HUES64 (cell line): Measurements from ENCODE around the gene MACROH2A1.

Experiments used
- H3K27ac ChIP-seq: 2 replicates; pipeline ENCODE4 v1.7.0; 2013; ENCODE audit warnings: low read depth, low read length, inconsistent platforms
- H3K27me3 ChIP-seq: 2 replicates; pipeline ENCODE4 v1.6.1; 2013; ENCODE audit warnings: mild to moderate bottlenecking, low read length; ENCODE audit not compliant: insufficient read depth
- H3K36me3 ChIP-seq: 2 replicates; pipeline ENCODE4 v1.6.1; 2013; ENCODE audit warnings: mild to moderate bottlenecking, low read length; ENCODE audit not compliant: insufficient read depth
- H3K4me1 ChIP-seq: 2 replicates; pipeline ENCODE4 v1.6.1; 2013; ENCODE audit warnings: mild to moderate bottlenecking, low read length, moderate library complexity; ENCODE audit not compliant: insufficient read depth
- H3K4me3 ChIP-seq: 2 replicates; pipeline ENCODE4 v1.5.1; 2013; ENCODE audit warnings: mild to moderate bottlenecking, low read length, moderate library complexity
- H3K9ac ChIP-seq: 2 replicates; pipeline ENCODE4 v1.6.1; 2013; ENCODE audit warnings: mild to moderate bottlenecking, low read depth, low read length
- H3K9me3 ChIP-seq: 2 replicates; pipeline ENCODE4 v1.6.1; 2013; ENCODE audit warnings: low read depth, low read length; ENCODE audit not compliant: insufficient read depth
- WGBS: fragments of 150-250, 120-280 bp; methylation state at CpG from one replicate; pipeline ENCODE4 v1.1.7; 2013; ENCODE audit warnings: missing lambda C conversion rate; 5-methylcytosine and 5-hydroxymethylcytosine counted together

MACROH2A1 gene

DNA sequence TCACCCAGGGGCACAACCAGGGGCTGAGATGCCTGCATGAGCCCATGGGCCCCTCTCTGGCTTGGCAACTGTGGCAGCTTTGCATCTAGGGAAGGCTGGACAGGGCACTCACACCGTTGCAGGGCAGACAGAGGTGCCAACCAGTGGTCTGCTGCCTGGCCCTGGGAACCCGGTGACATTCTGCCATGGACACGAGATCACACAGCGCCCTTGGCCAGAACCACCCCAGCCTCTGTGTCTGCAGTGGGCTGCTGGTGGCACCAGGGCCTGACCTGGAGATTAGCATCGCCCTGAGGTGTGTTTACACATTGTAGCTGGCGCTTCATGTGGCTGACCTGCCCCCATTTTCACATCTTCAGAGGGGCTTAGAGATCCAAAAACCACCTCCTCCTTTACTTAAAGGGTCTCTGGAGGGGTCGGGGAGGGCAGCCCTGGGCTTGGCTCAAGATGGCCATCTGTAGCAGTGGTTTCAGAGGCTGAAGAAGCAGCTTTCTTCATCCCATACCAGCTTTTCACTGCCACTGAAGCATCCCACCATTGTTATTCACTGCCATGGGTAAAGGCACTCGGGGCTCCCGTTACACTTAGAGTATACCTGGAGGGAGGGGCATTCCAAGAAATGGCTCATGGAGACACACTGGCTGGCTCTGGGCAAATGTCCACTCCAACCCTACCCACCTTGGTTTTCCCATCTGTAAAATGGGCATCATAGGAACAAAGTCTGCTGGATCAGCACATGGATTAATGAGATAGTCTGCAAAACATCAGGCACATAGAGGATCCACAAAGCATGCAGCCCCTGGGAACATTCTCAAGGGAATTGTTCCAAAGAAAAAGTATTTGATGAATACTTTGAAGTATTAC is 36.7 kb upstream of the MACROH2A1 start:
- Histone ChIP-seq H3K27me3 (no peaks in the 10 kb centered on the region; the same call in 1 of the 2 replicates), H3K9ac (no peak overlapping the region), H3K27ac (no peak overlapping the region), H3K36me3 (no peaks in the 10 kb centered on the region), H3K4me1 (no peaks in the 10 kb centered on the region), H3K9me3 (no peaks in the 10 kb centered on the region), H3K4me3 (no peak overlapping the region)
- WGBS: 90% methylated on average over 9 of the region's 9 CpGs

- Histone ChIP-seq H3K9ac (no peak overlapping the region), H3K4me3 (no peak overlapping the region)
- 90% methylated on average over 24 of the region's 24 CpGs for WGBS
Measured at GRCh38 chr5:135434591-135435466, 35.8 kb upstream of the MACROH2A1 start.

DNA sequence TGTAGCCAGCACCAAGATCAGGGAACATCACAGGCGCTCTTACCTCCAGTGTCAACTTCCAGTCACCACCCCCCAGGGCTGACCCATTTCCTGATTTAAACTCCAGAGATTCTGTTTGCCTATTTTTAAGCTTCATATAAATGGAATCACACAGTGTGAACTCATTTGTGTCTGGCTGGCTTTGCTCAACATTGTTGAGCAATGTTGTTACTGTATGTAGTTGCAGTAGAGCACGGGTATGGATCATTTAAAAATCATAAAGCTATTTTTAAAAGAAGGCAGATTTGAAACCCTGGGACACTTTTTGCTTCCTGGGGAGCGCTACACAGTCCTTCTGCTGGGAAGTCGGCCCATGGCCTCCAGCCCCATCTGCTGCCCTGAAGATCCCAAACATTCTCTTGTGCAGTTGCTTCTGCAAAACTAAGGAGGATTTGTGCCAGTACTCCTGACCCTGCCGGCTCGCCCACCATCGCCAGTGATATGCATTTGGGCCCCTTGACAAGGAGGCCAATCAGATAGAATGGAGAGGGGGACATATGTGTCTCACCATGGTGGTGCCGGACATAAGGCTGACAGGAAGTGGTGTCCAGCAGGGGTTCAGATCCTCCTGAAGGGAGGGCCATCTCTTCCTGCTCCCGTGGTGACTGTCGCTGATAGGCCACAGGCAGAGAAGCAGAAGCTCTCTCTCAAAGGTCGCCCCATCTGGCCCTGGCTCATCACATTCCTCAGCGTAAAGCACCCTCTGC is 34.8 kb upstream of the MACROH2A1 start:
- Histone ChIP-seq H3K9ac (no peak overlapping the region), H3K27me3 (no peaks in the 10 kb centered on the region; the same call in 1 of the 2 replicates), H3K4me1 (no peaks in the 10 kb centered on the region), H3K4me3 (no peak overlapping the region), H3K27ac (no peak overlapping the region), H3K36me3 (no peaks in the 10 kb centered on the region), H3K9me3 (peaks cover 4% of the 10 kb centered on the region; the same call in 1 of the 2 replicates)
- 79% methylated on average over 12 of the region's 12 CpGs for WGBS

More at GRCh38 chr5:135434591-135435466, 35.8 kb upstream of the MACROH2A1 start:
- H3K36me3 ChIP-seq: no peaks in the 10 kb centered on the region
- no peaks in the 10 kb centered on the region; the same call in 1 of the 2 replicates for H3K27me3 ChIP-seq
- H3K27ac ChIP-seq: no peak overlapping the region
- no peaks in the 10 kb centered on the region for H3K4me1 ChIP-seq
- H3K9me3 ChIP-seq: no peaks in the 10 kb centered on the region

DNA sequence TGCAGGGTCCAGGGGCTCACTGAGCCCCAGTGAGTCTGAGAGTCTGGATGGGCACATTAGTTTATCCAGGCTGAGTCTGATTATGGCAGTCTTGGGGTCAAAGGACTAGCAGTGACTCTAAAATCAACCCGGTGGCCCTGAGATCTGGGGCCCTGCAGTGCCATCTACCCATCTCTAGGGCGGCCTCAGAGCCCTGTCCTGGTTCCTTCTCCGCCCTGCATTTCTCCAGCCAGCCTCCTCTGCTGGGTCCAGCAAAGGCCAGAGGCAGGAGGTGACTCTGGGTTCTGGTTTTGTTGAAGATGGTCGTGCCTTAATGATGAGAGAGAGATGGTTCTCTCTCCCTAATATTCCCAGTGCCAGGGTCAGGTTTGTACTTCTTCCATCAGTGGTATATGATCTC is 33.1 kb upstream of the MACROH2A1 start:
- Histone ChIP-seq H3K4me1 (no peaks in the 10 kb centered on the region), H3K27ac (no peak overlapping the region), H3K27me3 (no peaks in the 10 kb centered on the region; the same call in 1 of the 2 replicates), H3K9me3 (peaks cover 9% of the 10 kb centered on the region; the same call in 1 of the 2 replicates), H3K4me3 (no peak overlapping the region), H3K36me3 (no peaks in the 10 kb centered on the region), H3K9ac (no peak overlapping the region)
- 86% methylated on average over 4 of the region's 4 CpGs for WGBS

DNA sequence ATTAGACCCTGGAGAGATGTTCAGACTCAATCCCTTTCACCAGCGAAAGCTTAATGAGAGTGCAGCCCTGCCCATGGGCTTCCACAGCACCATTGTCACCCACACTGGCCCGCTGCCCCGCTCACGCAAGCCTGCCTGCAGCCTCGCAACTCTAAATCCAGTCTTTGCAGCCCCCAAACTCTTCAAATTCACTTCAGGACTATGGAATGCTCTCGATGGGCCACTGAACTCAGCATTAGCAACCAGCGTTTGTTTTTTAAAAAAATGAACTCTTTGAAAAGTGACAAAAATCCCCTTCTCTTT is 31.1 kb upstream of the MACROH2A1 start:
- H3K27ac ChIP-seq: no peak overlapping the region
- no peaks in the 10 kb centered on the region for H3K4me1 ChIP-seq
- no peak overlapping the region for H3K9ac ChIP-seq
- 93% methylated on average over 7 of the region's 7 CpGs for WGBS
- H3K4me3 ChIP-seq: no peak overlapping the region
- H3K36me3 ChIP-seq: no peaks in the 10 kb centered on the region
- H3K27me3 ChIP-seq: no peaks in the 10 kb centered on the region; the same call in 1 of the 2 replicates
- peaks cover 9% of the 10 kb centered on the region; the same call in 1 of the 2 replicates for H3K9me3 ChIP-seq

GRCh38 chr5:135429301-135430134 is 30.5 kb upstream of the MACROH2A1 start:
- 86% methylated on average over 12 of the region's 12 CpGs for WGBS
- no peak overlapping the region for H3K4me3 ChIP-seq
- H3K9me3 ChIP-seq: peaks cover 9% of the 10 kb centered on the region; the same call in 1 of the 2 replicates
- H3K9ac ChIP-seq: no peak overlapping the region
- no peaks in the 10 kb centered on the region for H3K36me3 ChIP-seq
- H3K4me1 ChIP-seq: no peaks in the 10 kb centered on the region
- no peak overlapping the region for H3K27ac ChIP-seq
- H3K27me3 ChIP-seq: no peaks in the 10 kb centered on the region

- Histone ChIP-seq H3K9me3 (peaks cover 9% of the 10 kb centered on the region; the same call in 1 of the 2 replicates), H3K36me3 (no peaks in the 10 kb centered on the region), H3K27ac (no peak overlapping the region), H3K4me3 (no peak overlapping the region), H3K27me3 (no peaks in the 10 kb centered on the region), H3K9ac (no peak overlapping the region), H3K4me1 (no peaks in the 10 kb centered on the region)
- WGBS: 96% methylated on average over 1 of the region's 1 CpG
Measured at GRCh38 chr5:135428586-135428985, 29.6 kb upstream of the MACROH2A1 start.

DNA sequence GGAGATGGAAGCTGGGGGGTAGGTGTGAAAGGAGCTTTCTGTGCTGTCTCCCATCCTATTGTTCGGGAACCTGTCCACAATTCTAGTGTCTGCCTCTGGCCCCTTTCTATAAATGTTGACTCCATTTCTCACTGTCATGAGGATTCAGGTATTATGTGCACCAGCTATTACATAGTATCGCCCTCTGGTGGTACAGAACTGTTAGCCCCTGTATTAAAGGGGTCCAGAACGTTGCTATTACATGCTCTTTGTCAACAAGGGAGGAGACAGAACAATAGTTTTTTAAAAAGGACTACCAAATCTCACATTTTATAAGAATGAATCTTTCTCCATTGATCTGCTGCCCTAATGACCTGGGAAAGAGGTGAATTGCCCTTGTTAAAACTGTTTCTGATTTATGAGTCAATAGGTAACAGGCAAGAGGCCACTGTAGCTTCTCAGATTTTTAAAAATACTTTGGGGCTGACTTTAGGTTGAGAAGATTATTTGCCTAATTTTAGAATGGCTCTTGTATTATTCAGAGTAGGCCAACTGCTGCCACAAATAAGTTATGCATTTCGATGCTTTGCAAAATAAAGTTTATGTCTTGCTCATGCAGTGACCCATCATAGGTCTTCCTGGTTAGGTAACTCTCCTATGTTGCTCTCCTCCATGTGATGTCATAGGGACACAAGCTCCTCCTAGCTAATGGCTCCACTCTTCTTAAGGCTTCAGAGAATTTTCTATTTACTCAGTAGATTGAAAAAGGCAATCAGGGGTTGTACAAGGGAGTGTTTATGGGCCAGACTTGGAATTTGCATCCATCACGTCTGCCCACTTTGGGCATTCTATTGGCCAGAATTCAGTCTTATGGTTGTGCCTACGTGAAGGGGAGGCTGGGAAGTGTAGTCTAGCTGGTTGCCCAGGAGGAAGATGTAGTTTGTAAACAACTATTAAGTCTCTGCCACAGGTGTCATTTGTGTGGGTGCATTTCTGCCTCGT is 27.4 kb upstream of the MACROH2A1 start:
- H3K27me3 ChIP-seq: peaks cover 3% of the 10 kb centered on the region; the same call in 1 of the 2 replicates
- H3K4me3 ChIP-seq: no peak overlapping the region
- H3K9me3 ChIP-seq: peaks cover 9% of the 10 kb centered on the region; the same call in 1 of the 2 replicates
- WGBS: 55% methylated on average over 7 of the region's 7 CpGs
- H3K27ac ChIP-seq: no peak overlapping the region
- no peaks in the 10 kb centered on the region for H3K4me1 ChIP-seq
- no peaks in the 10 kb centered on the region for H3K36me3 ChIP-seq
- H3K9ac ChIP-seq: no peak overlapping the region

GRCh38 chr5:135425641-135426040 is 26.6 kb upstream of the MACROH2A1 start:
- no peak overlapping the region for H3K9ac ChIP-seq
- H3K4me1 ChIP-seq: no peaks in the 10 kb centered on the region
- no peaks in the 10 kb centered on the region for H3K36me3 ChIP-seq
- H3K27ac ChIP-seq: no peak overlapping the region
- peaks cover 10% of the 10 kb centered on the region for H3K27me3 ChIP-seq
- 42% methylated on average over 2 of the region's 2 CpGs for WGBS
- H3K4me3 ChIP-seq: no peak overlapping the region
- H3K9me3 ChIP-seq: peaks cover 9% of the 10 kb centered on the region; the same call in 1 of the 2 replicates
